HCT116 (cell line): ENCODE data around the gene LHX4. TPM values are rescaled to one million over a fixed set of nuclear protein-coding genes. Genes with fewer than 3 reads are reported as not detected.

Source experiments
- ATAC-seq: fragments of 200-7000 bp; cut with Tn5 transposase; 2 replicates; pipeline ENCODE4 v1.9.1; 2020; ENCODE audit warnings: mild to moderate bottlenecking, moderate library complexity
- BruUV-seq: library from RNA; stranded (reverse); fragments of 400-500 nt; replicated peaks from 2 replicates; lab custom pipeline; 2021; lab: Mats Ljungman, UMichigan
- CTCF ChIA-PET: fragments of 300-600 bp; sonication (Branson Sonifier 250); formaldehyde crosslinking; loops from one replicate; lab custom pipeline; 2021; ENCODE audit warnings: antibody characterized with exemption; lab: Charles Lee
- POLR2A ChIA-PET: fragments of 300-600, 350-600 bp; sonication (Branson Sonifier 250); formaldehyde crosslinking; loops from one replicate; lab custom pipeline; 2021; ENCODE audit warnings: antibody characterized with exemption; lab: Charles Lee
- RAD21 ChIA-PET, 2 experiments: fragments of 300-600 bp; sonication (Branson Sonifier 250); formaldehyde crosslinking; loops; one replicate each; lab custom pipeline; 2023; ENCODE audit warnings: low total read pairs in 2 of 2; ENCODE audit not compliant: uncharacterized antibody in 2 of 2, unreplicated experiment in 2 of 2, low non-redundant PET in 1 of 2; lab: Charles Lee
- DNase-seq: peaks from one replicate; pipeline ENCODE4 v3.0.0-alpha.2; 2010; ENCODE audit warnings: low read depth, low spot score
- H2AFZ ChIP-seq: fragments of 200-600 bp; shearing (Covaris generic), sonication (generic); 2 replicates; pipeline ENCODE4 v1.6.1; 2017; ENCODE audit warnings: low read depth, mixed run types, mixed read lengths, antibody characterized with exemption, low read length; ENCODE audit not compliant: poor library complexity, severe bottlenecking
- H3K27ac ChIP-seq: 2 replicates; pipeline ENCODE4 v1.5.1; 2012; ENCODE audit warnings: low read depth, low read length
- H3K27me3 ChIP-seq: fragments of 200-600 bp; sonication (generic); 2 replicates; pipeline ENCODE4 v1.6.1; 2016; ENCODE audit warnings: mixed run types, low read length, mixed read lengths; ENCODE audit not compliant: insufficient read depth
- H3K36me3 ChIP-seq, 2 experiments: fragments of 200-500 bp in 1 of 2; fragments of 200-600 bp in 1 of 2; sonication (Bioruptor generic) in 1 of 2; sonication (generic) in 1 of 2; 2 replicates each; pipeline versions ENCODE4 v1.5.1 to v1.6.1; 2014 to 2016; ENCODE audit warnings: low read length in 2 of 2, inconsistent platforms in 1 of 2, mixed read lengths in 1 of 2, mixed run types in 1 of 2; ENCODE audit not compliant: insufficient read depth in 2 of 2, control insufficient read depth in 1 of 2
- H3K4me1 ChIP-seq, 2 experiments: fragments of 200-600 bp in 1 of 2; sonication (generic) in 1 of 2; 2 replicates each; pipeline versions ENCODE4 v1.5.1 to v1.6.1; 2012 to 2017; ENCODE audit warnings: low read length in 2 of 2, inconsistent platforms in 1 of 2, mild to moderate bottlenecking in 1 of 2, mixed read lengths in 1 of 2, mixed run types in 1 of 2, moderate library complexity in 1 of 2; ENCODE audit not compliant: insufficient read depth in 2 of 2, control insufficient read depth in 1 of 2
- H3K4me2 ChIP-seq: fragments of 200-600 bp; sonication (generic); 2 replicates; pipeline ENCODE4 v1.6.1; 2017; ENCODE audit warnings: mixed run types, low read length, mixed read lengths
- H3K4me3 ChIP-seq, 2 experiments: fragments of 200-600 bp in 1 of 2; sonication (generic) in 1 of 2; replicated peaks in 1 of 2; 2 replicates each; pipeline ENCODE4 v1.5.1; 2011 to 2016; ENCODE audit warnings: low read length in 2 of 2, control low read depth in 1 of 2, low read depth in 1 of 2, mild to moderate bottlenecking in 1 of 2, mixed read lengths in 1 of 2, mixed run types in 1 of 2
- H3K79me2 ChIP-seq: fragments of 200-600 bp; sonication (generic); 2 replicates; pipeline ENCODE4 v1.6.1; 2017; ENCODE audit warnings: mild to moderate bottlenecking, mixed run types, low read length, moderate library complexity, mixed read lengths; ENCODE audit not compliant: insufficient read depth
- H3K9ac ChIP-seq: fragments of 200-600 bp; sonication (generic); 2 replicates; pipeline ENCODE4 v1.6.1; 2016; ENCODE audit warnings: low read length, mixed read lengths
- H3K9me2 ChIP-seq: fragments of 200-600 bp; sonication (generic), shearing (Covaris generic); 2 replicates; pipeline ENCODE4 v1.6.1; 2017; ENCODE audit warnings: mixed run types, mild to moderate bottlenecking, moderate library complexity; ENCODE audit not compliant: insufficient read depth
- H3K9me3 ChIP-seq, 2 experiments: fragments of 200-500 bp in 1 of 2; fragments of 200-600 bp in 1 of 2; sonication (Bioruptor generic) in 1 of 2; sonication (generic) in 1 of 2; 2 replicates each; pipeline ENCODE4 v1.6.1; 2014 to 2017; ENCODE audit warnings: low read length in 2 of 2, mixed read lengths in 2 of 2, inconsistent platforms in 1 of 2, low read depth in 1 of 2, mild to moderate bottlenecking in 1 of 2, mixed run types in 1 of 2, moderate library complexity in 1 of 2; ENCODE audit not compliant: control insufficient read depth in 1 of 2, insufficient read depth in 1 of 2
- H4K20me1 ChIP-seq: fragments of 200-600 bp; sonication (generic), shearing (Covaris generic); 2 replicates; pipeline ENCODE4 v1.6.1; 2017; ENCODE audit warnings: mixed run types, mild to moderate bottlenecking, moderate library complexity; ENCODE audit not compliant: insufficient read depth
- ATF3 ChIP-seq: IDR thresholded peaks from 2 replicates; pipeline ENCODE4 v1.6.1; 2012
- CBX3 ChIP-seq: IDR thresholded peaks from 2 replicates; pipeline ENCODE4 v1.6.1; 2012; ENCODE audit warnings: low read depth
- CEBPB ChIP-seq: IDR thresholded peaks from 2 replicates; pipeline ENCODE4 v1.6.1; 2012; ENCODE audit warnings: low read depth
- CTCF ChIP-seq, 3 experiments: fragments of 200-600 bp in 1 of 3; sonication (generic) in 1 of 3; IDR thresholded peaks in 2 of 3; conservative IDR thresholded peaks in 1 of 3; 2 replicates each; pipeline ENCODE4 v1.5.1; 2012 to 2017; ENCODE audit warnings: low read depth in 2 of 3, low read length in 2 of 3, antibody characterized with exemption in 1 of 3, borderline replicate concordance in 1 of 3, control low read depth in 1 of 3, mild to moderate bottlenecking in 1 of 3, mixed read lengths in 1 of 3, mixed run types in 1 of 3, moderate library complexity in 1 of 3; ENCODE audit not compliant: insufficient read depth in 1 of 3
- EGR1 ChIP-seq: IDR thresholded peaks from 2 replicates; pipeline ENCODE4 v1.6.1; 2012; ENCODE audit warnings: low read depth
- EZH2 ChIP-seq: fragments of 200-600 bp; sonication (generic); IDR thresholded peaks from 2 replicates; pipeline ENCODE4 v1.6.1; 2017; ENCODE audit warnings: antibody characterized with exemption, mixed run types
- FOSL1 ChIP-seq: IDR thresholded peaks from 2 replicates; pipeline ENCODE4 v1.6.1; 2012; ENCODE audit warnings: low read depth
- JUND ChIP-seq: IDR thresholded peaks from 2 replicates; pipeline ENCODE4 v1.6.1; 2012
- MAX ChIP-seq: IDR thresholded peaks from 2 replicates; pipeline ENCODE4 v1.6.1; 2012
- POLR2A ChIP-seq: IDR thresholded peaks from 2 replicates; pipeline ENCODE4 v1.7.0; 2011; ENCODE audit warnings: borderline replicate concordance; ENCODE audit not compliant: insufficient read depth, insufficient read length; ENCODE audit errors: extremely low read depth
- POLR2AphosphoS5 ChIP-seq: IDR thresholded peaks from 2 replicates; pipeline ENCODE4 v1.6.1; 2011; ENCODE audit warnings: mild to moderate bottlenecking, low read depth, low read length, moderate library complexity
- TCF7L2 ChIP-seq: IDR thresholded peaks from 2 replicates; pipeline ENCODE4 v1.7.0; 2011; ENCODE audit warnings: borderline replicate concordance, inconsistent platforms; ENCODE audit not compliant: insufficient read depth, insufficient read length; ENCODE audit errors: extremely low read depth
- ZBTB33 ChIP-seq: IDR thresholded peaks from 2 replicates; pipeline ENCODE4 v1.6.1; 2011; ENCODE audit warnings: mild to moderate bottlenecking, low read length, moderate library complexity; ENCODE audit not compliant: insufficient replicate concordance; ENCODE audit errors: extremely low read depth
- ZFX ChIP-seq: fragments of 450-650 bp; IDR thresholded peaks from 2 replicates; pipeline ENCODE4 v1.6.1; 2017
- intact Hi-C: fragments of 100-400 bp; cut with micrococcal nuclease; formaldehyde crosslinking; loops from 2 replicates; pipeline ENCODE4 v1.10.0; 2022
- total RNA-seq: library from RNA; stranded (reverse); gene quantifications from one replicate; pipeline ENCODE4 v1.2.1, GENCODE V29; 2021; ENCODE audit not compliant: unreplicated experiment

LHX4 gene
- total RNA-seq, 1 experiment from 2014 or later = 0.44 TPM

DNA sequence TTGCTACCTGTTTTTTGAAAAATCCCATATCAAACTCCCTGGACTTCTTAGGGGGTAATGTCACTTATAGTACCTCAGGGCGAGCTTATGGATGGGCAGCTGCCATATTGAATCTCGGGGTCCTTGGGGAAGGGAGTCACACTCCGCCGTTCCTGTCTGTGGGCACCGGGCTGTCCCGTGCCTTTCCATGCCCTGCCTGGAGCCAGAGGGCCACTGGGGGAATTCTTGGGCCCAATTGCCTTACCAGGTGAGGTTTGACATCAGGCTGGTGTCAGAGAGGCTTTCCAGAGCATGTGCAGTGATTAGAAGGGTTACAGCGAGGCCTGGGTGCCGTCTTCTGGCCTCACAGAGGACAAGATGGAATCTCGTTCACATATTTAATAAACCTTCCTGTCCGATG lies 46.6 kb upstream of the LHX4 start:
- Histone ChIP-seq H3K27ac (no peak overlapping the region), H3K4me3 (no peak overlapping the region), H3K27me3 (no peaks in the 10 kb centered on the region), H3K9me3 (no peaks in the 10 kb centered on the region), H3K4me1 (no peaks in the 10 kb centered on the region), H3K36me3 (peaks cover 0 to 2% of the 10 kb centered on the region in 2 experiments; a peak in 2 of 4 replicates), H3K9me2 (no peaks in the 10 kb centered on the region), H2AFZ (no peak overlapping the region), H3K9ac (no peak overlapping the region), H3K79me2 (no peaks in the 10 kb centered on the region), H3K4me2 (no peak overlapping the region), H4K20me1 (no peaks in the 10 kb centered on the region)
- TF ChIP-seq ATF3 (no peak), EGR1 (no peak), CTCF (IDR thresholded peaks at IDR 0.05 in 2 of 3, conservative IDR thresholded peaks at IDR 0.05 in 1 of 3; ENCODE audit: borderline replicate concordance in 1 of 3, insufficient read depth in 1 of 3, low read depth in 2 of 3, low read length in 2 of 3) (no peak), EZH2 (no peak), CBX3 (no peak)
- POLR2A ChIA-PET = no interaction called here
- ATAC-seq (no peak), DNase-seq (no peak)
- CTCF ChIA-PET = interaction anchor here (1.1 kb wide), 1 partner anchor 15 kb away, joined by 3 read pairs; no protein-coding TSS in a partner anchor
- intact Hi-C loops = no loop called here
- no TSS peak for BruUV-seq
- RAD21 ChIA-PET = no interaction called here

DNA sequence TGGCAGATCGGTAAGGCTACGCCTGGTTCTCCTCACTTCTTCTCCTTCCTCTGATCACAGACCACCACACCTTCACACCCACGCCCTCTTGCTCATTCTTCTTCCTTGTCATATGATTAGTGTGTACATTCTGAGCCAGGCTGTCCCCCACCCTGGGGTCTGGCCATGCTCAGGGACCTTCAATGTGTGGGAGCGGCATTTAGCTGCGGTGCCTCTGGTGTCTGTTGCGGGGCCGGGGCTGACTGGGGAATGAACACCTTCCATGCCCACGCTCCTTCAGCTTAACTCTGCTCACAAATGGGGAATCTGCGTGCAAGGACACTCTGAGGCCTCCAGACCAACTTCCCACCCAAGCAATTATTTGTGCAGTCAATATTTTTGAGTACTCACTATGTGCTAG lies 46.0 kb upstream of the LHX4 start:
- BruUV-seq = no TSS peak
- H3K27ac ChIP-seq = no peak overlapping the region
- no peak overlapping the region for H3K4me3 ChIP-seq
- H3K36me3 ChIP-seq = peaks cover 2 to 5% of the 10 kb centered on the region in 2 experiments; a peak in 3 of 4 replicates
- H3K9me2 ChIP-seq = no peaks in the 10 kb centered on the region
- ChIA-PET CTCF (no interaction called here), POLR2A (no interaction called here), RAD21 (no interaction called here)
- no peak overlapping the region for H3K9ac ChIP-seq
- DNase-seq (no peak), ATAC-seq (no peak)
- no peaks in the 10 kb centered on the region for H4K20me1 ChIP-seq
- no peaks in the 10 kb centered on the region for H3K4me1 ChIP-seq
- intact Hi-C loops = no loop called here
- no peaks in the 10 kb centered on the region for H3K79me2 ChIP-seq
- H3K4me2 ChIP-seq = no peak overlapping the region
- H2AFZ ChIP-seq = no peak overlapping the region
- H3K9me3 ChIP-seq = no peaks in the 10 kb centered on the region
- no peaks in the 10 kb centered on the region for H3K27me3 ChIP-seq
- TF ChIP-seq ZBTB33 = no peak
- TF ChIP-seq MAX = no peak
- no peak for TF ChIP-seq TCF7L2
- TF ChIP-seq POLR2AphosphoS5 = no peak
- TF ChIP-seq FOSL1 = no peak
- no peak for TF ChIP-seq CEBPB
- no peak for TF ChIP-seq JUND
- TF ChIP-seq POLR2A = no peak
- no peak for TF ChIP-seq ZFX
- TF ChIP-seq CTCF (IDR thresholded peaks at IDR 0.05 in 2 of 3, conservative IDR thresholded peaks at IDR 0.05 in 1 of 3; ENCODE audit: borderline replicate concordance in 1 of 3, insufficient read depth in 1 of 3, low read depth in 2 of 3, low read length in 2 of 3) = no peak
